ENCODE data around the gene PKP1.

Gene PKP1

DNA sequence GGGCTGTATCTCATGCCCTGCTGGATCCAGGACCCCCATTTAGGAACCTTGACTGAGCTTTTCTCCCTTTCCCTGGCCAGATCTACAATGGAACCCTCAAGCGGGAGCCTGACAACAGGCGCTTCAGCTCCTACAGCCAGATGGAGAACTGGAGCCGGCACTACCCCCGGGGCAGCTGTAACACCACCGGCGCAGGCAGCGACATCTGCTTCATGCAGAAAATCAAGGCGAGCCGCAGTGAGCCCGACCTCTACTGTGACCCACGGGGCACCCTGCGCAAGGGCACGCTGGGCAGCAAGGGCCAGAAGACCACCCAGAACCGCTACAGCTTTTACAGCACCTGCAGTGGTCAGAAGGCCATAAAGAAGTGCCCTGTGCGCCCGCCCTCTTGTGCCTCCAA is 29.8 kb downstream of the PKP1 start:
- Histone ChIP-seq H3K27ac (no peak overlapping the region), H3K9me3 (ENCODE audit: low read depth, low read length) (no peaks in the 10 kb centered on the region), H3K9ac (ENCODE audit: insufficient read length) (no peak overlapping the region), H3K4me3 (no peak overlapping the region), H3K36me3 (ENCODE audit: insufficient read depth, low read length) (no peaks in the 10 kb centered on the region)
- no peak for TF ChIP-seq POLR2AphosphoS5 (IDR thresholded peaks at IDR 0.05; ENCODE audit: borderline replicate concordance, low read depth, low read length)
- TF ChIP-seq FOXP2 (optimal IDR thresholded peaks at IDR 0.05; ENCODE audit: control extremely low read depth, extremely low read length, insufficient read depth) = no peak
- TF ChIP-seq EZH2 (IDR thresholded peaks at IDR 0.05) = no peak
- DNase-seq (ENCODE audit: low read depth, low spot score) = no peak

GRCh38 chr1:201316556-201316955 is 33.2 kb downstream of the PKP1 start:
- no peak overlapping the region for H3K4me3 ChIP-seq
- H3K9me3 ChIP-seq (ENCODE audit: low read depth, low read length) = no peaks in the 10 kb centered on the region
- H3K36me3 ChIP-seq (ENCODE audit: insufficient read depth, low read length) = no peaks in the 10 kb centered on the region
- no peak overlapping the region for H3K9ac ChIP-seq (ENCODE audit: insufficient read length)
- H3K27ac ChIP-seq = no peak overlapping the region
- DNase-seq (ENCODE audit: low read depth, low spot score) = no peak
- TF ChIP-seq POLR2AphosphoS5 (IDR thresholded peaks at IDR 0.05; ENCODE audit: borderline replicate concordance, low read depth, low read length) = no peak
- no peak for TF ChIP-seq EZH2 (IDR thresholded peaks at IDR 0.05)
- no peak for TF ChIP-seq FOXP2 (optimal IDR thresholded peaks at IDR 0.05; ENCODE audit: control extremely low read depth, extremely low read length, insufficient read depth)

GRCh38 chr1:201317551-201317950 is 34.2 kb downstream of the PKP1 start:
- Histone ChIP-seq H3K36me3 (ENCODE audit: insufficient read depth, low read length) (no peaks in the 10 kb centered on the region), H3K27ac (no peak overlapping the region), H3K9ac (ENCODE audit: insufficient read length) (no peak overlapping the region), H3K9me3 (ENCODE audit: low read depth, low read length) (no peaks in the 10 kb centered on the region), H3K4me3 (no peak overlapping the region)
- TF ChIP-seq FOXP2 (optimal IDR thresholded peaks at IDR 0.05; ENCODE audit: control extremely low read depth, extremely low read length, insufficient read depth) (no peak), POLR2AphosphoS5 (IDR thresholded peaks at IDR 0.05; ENCODE audit: borderline replicate concordance, low read depth, low read length) (no peak), EZH2 (IDR thresholded peaks at IDR 0.05) (no peak)
- no peak for DNase-seq (ENCODE audit: low read depth, low spot score)

DNA sequence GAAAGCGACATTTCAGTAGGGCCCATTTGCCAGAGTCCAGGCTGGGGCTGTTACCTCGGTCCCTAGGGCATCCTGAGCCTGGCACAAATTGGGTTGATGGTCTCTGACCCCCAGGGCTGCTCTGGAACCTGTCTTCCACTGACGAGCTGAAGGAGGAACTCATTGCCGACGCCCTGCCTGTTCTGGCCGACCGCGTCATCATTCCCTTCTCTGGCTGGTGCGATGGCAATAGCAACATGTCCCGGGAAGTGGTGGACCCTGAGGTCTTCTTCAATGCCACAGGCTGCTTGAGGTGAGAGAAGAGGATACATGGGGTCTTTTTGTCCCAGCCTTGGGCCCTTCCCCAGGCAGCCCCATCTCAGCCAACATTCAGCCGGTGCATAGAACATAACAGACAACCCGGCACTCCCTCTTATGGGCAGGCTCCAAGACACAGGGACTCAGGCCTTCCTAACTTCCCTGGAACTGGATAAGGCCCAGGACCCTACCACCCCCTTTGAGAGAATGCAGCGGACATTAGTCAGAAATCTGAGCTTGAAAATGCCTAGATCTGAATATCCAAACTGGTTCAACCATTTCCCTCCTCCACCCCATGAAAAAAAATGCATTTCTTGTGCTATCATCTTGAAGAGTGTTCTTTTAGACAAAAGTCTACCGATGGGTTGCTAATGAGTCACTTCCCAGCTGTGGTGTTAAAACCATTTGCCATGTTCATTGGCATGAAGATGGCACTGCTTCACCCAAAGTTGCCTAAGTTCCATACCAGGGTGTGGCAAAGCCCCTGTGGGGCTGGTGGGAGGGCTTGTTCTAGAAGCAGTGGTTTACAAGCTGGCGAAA is 35.4 kb downstream of the PKP1 start:
- Histone ChIP-seq H3K4me3 (no peak overlapping the region), H3K36me3 (ENCODE audit: insufficient read depth, low read length) (no peaks in the 10 kb centered on the region), H3K9me3 (ENCODE audit: low read depth, low read length) (no peaks in the 10 kb centered on the region), H3K9ac (ENCODE audit: insufficient read length) (no peak overlapping the region), H3K27ac (no peak overlapping the region)
- DNase-seq (ENCODE audit: low read depth, low spot score) = no peak
- TF ChIP-seq EZH2 (IDR thresholded peaks at IDR 0.05) = no peak
- no peak for TF ChIP-seq FOXP2 (optimal IDR thresholded peaks at IDR 0.05; ENCODE audit: control extremely low read depth, extremely low read length, insufficient read depth)
- TF ChIP-seq POLR2AphosphoS5 (IDR thresholded peaks at IDR 0.05; ENCODE audit: borderline replicate concordance, low read depth, low read length) = no peak

GRCh38 chr1:201319631-201320030 is 36.3 kb downstream of the PKP1 start:
- H3K36me3 ChIP-seq (ENCODE audit: insufficient read depth, low read length) = no peaks in the 10 kb centered on the region

GRCh38 chr1:201320168-201320788 is 37.0 kb downstream of the PKP1 start:
- Histone ChIP-seq H3K36me3 (ENCODE audit: insufficient read depth, low read length) (no peaks in the 10 kb centered on the region), H3K9me3 (ENCODE audit: low read depth, low read length) (no peaks in the 10 kb centered on the region), H3K9ac (ENCODE audit: insufficient read length) (no peak overlapping the region), H3K4me3 (no peak overlapping the region), H3K27ac (no peak overlapping the region)
- DNase-seq (ENCODE audit: low read depth, low spot score) = no peak
- TF ChIP-seq FOXP2 (optimal IDR thresholded peaks at IDR 0.05; ENCODE audit: control extremely low read depth, extremely low read length, insufficient read depth) (no peak), POLR2AphosphoS5 (IDR thresholded peaks at IDR 0.05; ENCODE audit: borderline replicate concordance, low read depth, low read length) (no peak), EZH2 (IDR thresholded peaks at IDR 0.05) (no peak)

More at GRCh38 chr1:201319631-201320030, 36.3 kb downstream of the PKP1 start:
- no peak for DNase-seq (ENCODE audit: low read depth, low spot score)
- Histone ChIP-seq H3K9ac (ENCODE audit: insufficient read length) (no peak overlapping the region), H3K27ac (no peak overlapping the region), H3K9me3 (ENCODE audit: low read depth, low read length) (no peaks in the 10 kb centered on the region), H3K4me3 (no peak overlapping the region)
- TF ChIP-seq FOXP2 (optimal IDR thresholded peaks at IDR 0.05; ENCODE audit: control extremely low read depth, extremely low read length, insufficient read depth) (no peak), POLR2AphosphoS5 (IDR thresholded peaks at IDR 0.05; ENCODE audit: borderline replicate concordance, low read depth, low read length) (no peak), EZH2 (IDR thresholded peaks at IDR 0.05) (no peak)

DNA sequence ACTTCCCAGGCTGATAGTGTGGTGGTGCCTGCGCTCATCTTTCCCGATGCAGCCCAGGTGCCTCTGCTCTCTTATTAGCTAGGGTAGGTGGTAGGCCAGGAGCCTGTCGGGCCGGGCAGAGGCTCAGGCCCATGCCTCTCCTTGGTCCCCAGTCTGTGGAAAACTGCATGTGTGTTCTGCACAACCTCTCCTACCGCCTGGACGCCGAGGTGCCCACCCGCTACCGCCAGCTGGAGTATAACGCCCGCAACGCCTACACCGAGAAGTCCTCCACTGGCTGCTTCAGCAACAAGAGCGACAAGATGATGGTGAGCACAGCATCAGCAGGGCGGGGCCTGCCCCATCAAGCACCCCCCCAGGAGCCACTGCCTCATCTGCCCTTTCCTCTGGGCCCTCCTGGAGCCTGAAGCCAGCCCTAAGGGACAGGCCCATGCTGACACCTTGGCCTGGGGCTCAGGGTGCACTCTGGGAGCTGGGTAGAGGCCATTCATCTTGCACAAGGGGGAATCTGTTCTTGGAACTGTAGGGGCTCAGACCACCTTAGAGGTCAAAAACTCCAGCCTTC is 38.6 kb downstream of the PKP1 start:
- no peak for DNase-seq (ENCODE audit: low read depth, low spot score)
- TF ChIP-seq EZH2 (IDR thresholded peaks at IDR 0.05) (no peak), POLR2AphosphoS5 (IDR thresholded peaks at IDR 0.05; ENCODE audit: borderline replicate concordance, low read depth, low read length) (no peak), FOXP2 (optimal IDR thresholded peaks at IDR 0.05; ENCODE audit: control extremely low read depth, extremely low read length, insufficient read depth) (no peak)
- Histone ChIP-seq H3K9me3 (ENCODE audit: low read depth, low read length) (no peaks in the 10 kb centered on the region), H3K9ac (ENCODE audit: insufficient read length) (no peak overlapping the region), H3K27ac (no peak overlapping the region), H3K4me3 (no peak overlapping the region), H3K36me3 (ENCODE audit: insufficient read depth, low read length) (no peaks in the 10 kb centered on the region)

All from SK-N-MC (cell line).